ENCODE data around the gene FAM171A2.
"Not testable (repeated sequence)": the region's sequence is repeated elsewhere in the genome, so short reads cannot be mapped to it uniquely, and the experiment has no call there.

The FAM171A2 gene

GRCh38 chr17:44347206-44348055 lies 16.2 kb downstream of the FAM171A2 start:
- DNase-seq = not testable (repeated sequence)

GRCh38 chr17:44346064-44346844 lies 17.4 kb downstream of the FAM171A2 start:
- DNase-seq = no peak

GRCh38 chr17:44345454-44346026 lies 18.1 kb downstream of the FAM171A2 start:
- peak in 37 of 51 donors; percentile 12 to 85 (median 46) for DNase-seq

GRCh38 chr17:44344939-44345453 lies 18.7 kb downstream of the FAM171A2 start, which contains the start of gene GRN:
GRN (plus strand) TSS chr17:44345302; CDS start chr17:44349165, 3,863 bp downstream.
- peak; percentile 37 to 99 (median 94) for DNase-seq

- DNase-seq = no peak
Observed at GRCh38 chr17:44343510-44344209, 20.0 kb downstream of the FAM171A2 start.

- not testable (repeated sequence) for DNase-seq
Observed at GRCh38 chr17:44340553-44340952, 23.1 kb downstream of the FAM171A2 start.

GRCh38 chr17:44338702-44339101 lies 25.0 kb downstream of the FAM171A2 start:
- DNase-seq = no peak

- DNase-seq = no peak
Observed at GRCh38 chr17:44335968-44336367, 27.7 kb downstream of the FAM171A2 start.

- DNase-seq = no peak
Observed at GRCh38 chr17:44335564-44335963, 28.1 kb downstream of the FAM171A2 start.

GRCh38 chr17:44334727-44335126 lies 28.9 kb downstream of the FAM171A2 start:
- DNase-seq = no peak

GRCh38 chr17:44334315-44334714 lies 29.3 kb downstream of the FAM171A2 start:
- no peak for DNase-seq

GRCh38 chr17:44333371-44333770 lies 30.3 kb downstream of the FAM171A2 start:
- DNase-seq = no peak

GRCh38 chr17:44331249-44331760 lies 32.3 kb downstream of the FAM171A2 start:
- peak in 34 of 51 donors; percentile 8 to 73 (median 43) for DNase-seq

- not testable (repeated sequence) for DNase-seq
Observed at GRCh38 chr17:44330263-44330662, 33.4 kb downstream of the FAM171A2 start.

GRCh38 chr17:44329516-44329915 lies 34.1 kb downstream of the FAM171A2 start:
- DNase-seq = not testable (repeated sequence)

GRCh38 chr17:44327715-44328449 lies 35.8 kb downstream of the FAM171A2 start:
- DNase-seq = no peak

- peak; percentile 70 to 99 (median 95) for DNase-seq
Observed at GRCh38 chr17:44326861-44327444, 36.7 kb downstream of the FAM171A2 start.

GRCh38 chr17:44324571-44325275 lies 38.9 kb downstream of the FAM171A2 start, which contains the start of gene SLC25A39:
SLC25A39 (minus strand) TSS chr17:44324823; CDS start chr17:44323562, 1,261 bp downstream.
- DNase-seq = peak; percentile 47 to 98 (median 90)

- no peak for DNase-seq
Observed at GRCh38 chr17:44324092-44324570, 39.5 kb downstream of the FAM171A2 start.

Data from hypothalamus (tissue), 51 donors.